LNCAP (cell line): ENCODE results near the gene AMER3.

Experiments used
- TF ChIP-seq, protein P1 (sequence below): fragments of 450-650 bp; IDR thresholded peaks from 2 replicates; pipeline ENCODE4 v1.5.1; 2017; ENCODE audit warnings: mild to moderate bottlenecking

The AMER3 gene

DNA sequence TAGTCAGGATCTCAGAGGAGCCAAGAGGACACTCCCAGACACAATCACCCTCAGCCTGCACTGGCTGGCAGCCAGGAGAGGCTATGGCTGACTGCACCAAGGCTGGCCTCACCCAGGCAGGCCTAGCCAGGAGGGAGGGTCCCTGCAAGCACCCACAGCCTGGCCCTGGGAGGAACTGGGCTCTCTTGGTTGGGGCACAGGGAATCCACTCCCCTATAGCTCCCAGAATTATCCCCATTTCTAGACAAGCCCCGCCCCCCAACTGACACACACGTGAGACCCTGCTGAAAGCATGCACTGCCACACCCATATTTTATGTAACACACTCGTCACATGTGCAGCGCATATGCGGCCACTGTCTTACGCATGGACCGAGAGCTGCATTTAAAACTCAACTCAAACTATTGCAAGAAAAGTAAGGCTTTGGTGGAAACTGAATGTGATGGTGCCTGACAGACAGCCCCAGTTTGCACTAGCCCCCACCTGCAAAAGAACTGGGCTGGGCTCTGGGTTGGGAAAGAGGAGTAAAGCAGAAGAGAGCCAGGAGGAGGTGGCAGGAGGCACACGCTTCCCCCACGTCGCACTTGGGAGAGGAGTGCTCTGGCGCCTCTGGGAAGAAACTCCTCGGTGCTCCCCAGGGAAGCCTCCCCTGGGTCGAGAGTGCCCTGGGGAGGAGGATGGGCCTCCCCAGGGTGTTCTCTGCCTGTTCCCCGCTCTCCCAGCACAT is 52.5 kb downstream of the AMER3 start:
- TF ChIP-seq, protein P1, sequence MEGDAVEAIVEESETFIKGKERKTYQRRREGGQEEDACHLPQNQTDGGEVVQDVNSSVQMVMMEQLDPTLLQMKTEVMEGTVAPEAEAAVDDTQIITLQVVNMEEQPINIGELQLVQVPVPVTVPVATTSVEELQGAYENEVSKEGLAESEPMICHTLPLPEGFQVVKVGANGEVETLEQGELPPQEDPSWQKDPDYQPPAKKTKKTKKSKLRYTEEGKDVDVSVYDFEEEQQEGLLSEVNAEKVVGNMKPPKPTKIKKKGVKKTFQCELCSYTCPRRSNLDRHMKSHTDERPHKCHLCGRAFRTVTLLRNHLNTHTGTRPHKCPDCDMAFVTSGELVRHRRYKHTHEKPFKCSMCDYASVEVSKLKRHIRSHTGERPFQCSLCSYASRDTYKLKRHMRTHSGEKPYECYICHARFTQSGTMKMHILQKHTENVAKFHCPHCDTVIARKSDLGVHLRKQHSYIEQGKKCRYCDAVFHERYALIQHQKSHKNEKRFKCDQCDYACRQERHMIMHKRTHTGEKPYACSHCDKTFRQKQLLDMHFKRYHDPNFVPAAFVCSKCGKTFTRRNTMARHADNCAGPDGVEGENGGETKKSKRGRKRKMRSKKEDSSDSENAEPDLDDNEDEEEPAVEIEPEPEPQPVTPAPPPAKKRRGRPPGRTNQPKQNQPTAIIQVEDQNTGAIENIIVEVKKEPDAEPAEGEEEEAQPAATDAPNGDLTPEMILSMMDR, result no peak

DNA sequence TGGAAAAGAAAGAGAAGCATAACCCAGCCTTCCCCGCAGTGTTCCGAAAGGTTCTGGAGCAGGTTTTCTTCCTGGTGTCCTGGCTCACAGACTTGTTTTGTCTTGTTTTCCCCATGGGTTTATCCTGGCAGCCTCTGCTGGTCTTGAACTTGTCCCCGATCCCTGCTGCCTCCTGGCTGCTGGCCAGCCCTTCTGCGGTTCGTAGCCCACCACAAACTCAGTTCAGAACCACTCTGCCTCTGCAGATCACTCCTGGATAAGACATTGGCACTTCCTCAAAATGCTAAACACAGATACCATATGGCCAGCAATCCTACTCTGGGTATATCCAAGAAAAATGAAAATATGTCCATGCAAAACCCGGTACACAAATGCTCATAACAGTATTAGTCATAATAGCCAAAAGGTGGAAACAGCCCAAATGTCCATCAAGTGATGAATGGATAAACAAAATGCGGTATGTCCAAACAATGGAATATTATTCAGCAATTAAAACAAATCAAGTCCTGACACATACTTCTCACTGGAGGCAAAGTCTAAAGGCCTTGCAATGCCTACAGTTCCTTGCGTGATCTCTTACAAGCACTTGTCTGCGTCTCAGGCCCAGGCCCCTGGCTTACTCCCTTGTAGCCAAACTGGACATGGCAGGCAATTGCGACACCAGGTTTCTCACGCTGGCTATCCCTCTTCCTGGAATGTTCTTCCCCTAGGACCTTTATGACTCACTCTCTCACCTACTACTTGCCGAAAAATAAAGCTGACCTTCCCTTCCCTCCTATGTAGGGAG is 53.3 kb downstream of the AMER3 start:
- TF ChIP-seq, protein P1, result no peak

DNA sequence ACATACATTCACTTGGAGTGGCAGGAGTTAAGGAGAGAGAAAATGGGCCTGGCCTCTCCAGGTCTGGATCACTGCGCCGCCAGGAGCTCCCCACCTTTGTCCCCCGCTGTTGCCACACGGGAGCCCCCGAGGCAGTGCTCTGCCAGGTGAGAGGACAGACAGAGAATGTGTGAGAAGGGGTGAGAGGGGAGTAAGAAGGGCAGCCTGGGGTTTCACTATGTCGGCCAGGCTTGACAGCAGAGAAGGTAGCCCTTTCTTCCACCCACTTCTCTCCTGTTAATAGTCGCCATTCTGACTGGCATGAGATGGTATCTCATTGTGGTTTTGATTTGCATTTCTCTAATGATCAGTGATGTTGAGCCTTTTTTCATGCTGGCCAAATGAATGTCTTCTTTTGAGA is 55.1 kb downstream of the AMER3 start:
- TF ChIP-seq, protein P1, result no peak

DNA sequence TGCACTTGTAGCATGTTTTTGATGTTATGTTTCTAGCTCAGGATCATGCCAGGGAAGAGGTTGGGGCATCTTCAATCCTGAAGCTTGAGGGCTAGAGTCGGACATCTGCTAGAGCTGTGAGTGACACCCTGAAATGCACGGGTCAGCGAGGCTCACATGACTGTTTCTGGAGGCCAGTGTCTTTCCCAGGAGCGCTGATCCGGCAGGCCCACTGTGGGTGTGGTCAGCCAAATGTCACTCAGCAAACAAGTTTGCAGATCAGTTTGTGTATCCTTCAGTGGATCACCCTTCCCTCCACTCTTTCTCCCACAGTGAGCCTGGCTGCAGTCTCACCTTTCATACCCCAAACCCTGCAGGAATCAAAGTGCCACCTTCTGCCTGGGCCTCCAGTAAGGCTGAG is 58.4 kb downstream of the AMER3 start:
- TF ChIP-seq, protein P1, result no peak

DNA sequence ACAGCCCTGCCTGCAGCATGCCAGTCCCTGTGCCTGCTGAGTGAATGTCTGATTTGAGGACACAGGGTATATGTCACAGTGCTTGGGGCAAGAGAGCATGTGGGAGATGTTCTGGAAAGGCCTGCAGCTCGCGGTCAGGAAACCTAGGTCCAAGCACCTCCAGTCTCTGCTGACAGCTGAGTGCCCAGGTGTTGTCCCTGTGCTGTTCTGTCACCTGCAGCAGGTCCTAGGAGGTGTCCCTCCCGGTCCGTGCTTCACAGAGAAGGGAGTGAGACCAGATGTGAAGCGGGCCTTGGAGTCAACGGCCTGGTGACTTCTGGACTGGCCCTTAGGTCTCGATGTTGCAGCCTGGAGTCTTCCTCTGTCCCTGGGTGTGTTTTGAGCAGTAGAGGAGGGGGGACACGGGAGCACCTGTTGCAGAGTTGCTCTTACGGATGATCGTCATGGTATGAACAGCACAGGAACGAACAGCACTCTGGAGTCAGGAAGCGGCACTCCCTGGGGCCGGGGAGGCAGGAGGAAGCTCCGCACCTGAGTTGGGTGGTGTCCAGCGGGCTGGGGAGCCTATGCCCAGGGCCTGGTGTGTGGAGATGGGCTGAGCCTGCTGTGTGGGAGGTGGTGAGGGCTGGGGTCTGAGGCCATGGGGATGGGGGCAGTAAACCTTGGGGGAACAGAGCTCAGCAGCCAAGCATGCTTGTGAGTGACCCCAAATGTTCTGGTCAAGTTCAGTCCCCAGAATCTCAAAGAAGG is 59.8 kb downstream of the AMER3 start:
- TF ChIP-seq, protein P1, result no peak
